ENCODE data around the gene GRIK4.

Gene GRIK4

DNA sequence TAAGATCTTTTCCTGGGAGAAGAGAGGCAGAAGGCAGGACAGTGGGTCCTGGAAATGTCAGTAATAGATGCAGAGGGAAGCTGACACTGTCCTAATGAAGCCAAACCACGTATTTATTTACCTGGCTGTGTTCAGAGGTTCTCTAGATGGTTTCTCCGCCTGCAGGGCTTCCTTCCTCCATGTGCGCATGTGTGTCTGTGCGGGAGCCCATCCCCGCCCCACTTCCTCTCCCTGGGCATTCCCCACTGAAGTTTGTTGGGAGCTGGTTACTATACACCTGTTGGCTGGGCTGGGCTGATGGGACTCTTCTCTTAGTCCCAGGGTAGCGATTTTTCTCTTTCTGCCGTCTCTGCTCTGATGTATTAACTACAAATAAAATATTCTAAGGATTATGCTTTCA, 307.5 kb downstream of the GRIK4 start:
- no peak for DNase-seq

DNA sequence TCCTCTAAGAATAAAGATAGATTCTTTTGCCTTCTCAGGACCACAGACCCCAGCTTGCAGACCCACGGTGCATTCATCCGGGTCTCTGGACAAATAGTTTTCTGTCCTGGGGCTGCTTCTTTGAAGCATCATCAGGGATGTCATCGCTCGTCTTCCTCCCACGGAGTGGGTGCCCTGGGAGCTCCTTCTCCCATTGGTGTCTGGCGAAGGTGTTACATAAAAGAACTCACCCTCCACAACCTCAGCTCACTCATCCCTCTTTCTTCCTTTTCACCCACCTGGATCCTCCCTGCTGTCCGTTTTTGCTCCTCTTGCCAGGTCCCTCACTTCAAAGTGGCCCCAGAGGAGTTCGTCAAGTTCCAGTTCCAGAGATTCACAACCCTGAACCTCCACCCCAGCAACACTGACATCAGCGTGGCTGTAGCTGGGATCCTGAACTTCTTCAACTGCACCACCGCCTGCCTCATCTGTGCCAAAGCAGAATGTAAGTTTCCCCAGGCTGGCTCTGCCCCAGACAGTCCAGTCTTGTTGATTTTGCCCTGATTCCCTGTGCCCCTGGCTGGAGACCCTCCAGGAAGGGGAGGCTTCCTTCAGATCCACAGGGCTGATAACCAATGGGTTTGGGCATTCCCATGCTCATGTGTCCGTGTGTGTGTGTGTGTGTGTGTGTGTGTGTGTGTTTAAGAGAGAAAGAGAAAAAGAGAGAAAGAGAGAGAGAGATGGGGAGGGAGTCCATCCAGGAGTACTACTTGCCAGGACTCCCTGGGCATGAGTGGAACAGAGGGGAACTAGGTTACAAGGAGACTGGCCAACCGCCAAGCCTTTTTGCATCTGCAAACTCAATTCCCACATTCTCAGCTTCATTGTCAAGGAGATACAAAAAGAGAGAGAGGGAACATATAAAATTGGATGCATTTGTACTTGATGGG, 308.2 kb downstream of the GRIK4 start:
- no peak for DNase-seq

DNA sequence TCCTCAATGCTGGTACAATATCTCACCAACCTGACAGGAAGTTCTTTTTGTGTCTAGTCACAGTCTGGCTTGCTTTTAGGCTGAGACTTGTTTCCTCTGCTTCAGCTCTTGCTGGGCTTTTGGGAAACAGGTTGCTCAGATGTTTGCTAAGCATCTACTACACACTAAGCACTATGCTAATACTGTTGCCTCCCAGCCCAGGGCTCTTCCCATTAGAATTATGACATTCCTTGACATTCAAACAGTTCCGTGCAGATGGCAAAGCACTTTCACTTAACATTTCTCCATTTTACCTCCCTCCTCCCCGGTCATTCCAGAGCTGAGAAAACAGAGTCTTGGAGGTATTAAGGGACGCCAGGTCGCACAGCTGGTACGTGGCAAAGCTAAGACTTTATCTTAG, 311.6 kb downstream of the GRIK4 start:
- no peak for DNase-seq

DNA sequence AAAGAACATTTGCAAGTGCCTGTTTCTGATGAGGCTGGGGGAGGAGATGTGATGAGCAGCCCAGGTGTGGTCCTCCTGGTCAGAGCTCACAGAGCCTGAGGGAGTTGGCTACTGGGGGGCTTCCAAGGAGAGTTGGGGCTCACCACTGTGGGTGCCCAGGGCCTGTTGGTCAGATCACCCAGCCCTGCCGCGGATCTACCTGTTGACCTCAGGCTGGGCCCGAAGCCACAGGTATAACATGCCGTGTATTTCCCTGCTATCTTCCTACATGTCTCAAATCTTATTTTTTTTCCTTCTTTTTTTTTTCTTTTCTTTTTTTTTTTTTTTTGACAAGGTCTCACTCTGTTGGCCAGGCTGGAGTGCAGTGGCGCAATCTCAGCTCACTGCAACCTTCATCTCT, 312.7 kb downstream of the GRIK4 start:
- DNase-seq, result no peak

DNA sequence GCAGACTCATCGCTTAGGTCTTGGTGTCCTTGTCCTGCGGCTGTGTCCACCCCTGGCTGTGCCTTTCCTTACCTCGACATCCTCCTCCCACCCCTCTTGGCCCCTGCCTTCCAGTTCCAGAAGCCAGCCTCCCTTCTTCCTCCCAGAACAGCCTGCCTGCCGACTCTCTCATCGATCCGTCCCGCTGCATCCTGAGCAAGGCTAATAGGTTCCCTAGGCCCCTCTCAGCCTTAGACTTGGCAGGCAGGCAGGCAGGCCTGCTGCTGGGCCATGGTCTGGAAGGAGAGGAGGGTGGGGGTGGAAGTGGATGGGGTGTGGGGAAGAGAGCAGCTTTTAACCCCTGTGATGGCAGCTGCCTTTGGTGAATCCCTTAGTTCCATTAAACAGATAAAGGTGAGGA, 315.6 kb downstream of the GRIK4 start:
- no peak for DNase-seq

DNA sequence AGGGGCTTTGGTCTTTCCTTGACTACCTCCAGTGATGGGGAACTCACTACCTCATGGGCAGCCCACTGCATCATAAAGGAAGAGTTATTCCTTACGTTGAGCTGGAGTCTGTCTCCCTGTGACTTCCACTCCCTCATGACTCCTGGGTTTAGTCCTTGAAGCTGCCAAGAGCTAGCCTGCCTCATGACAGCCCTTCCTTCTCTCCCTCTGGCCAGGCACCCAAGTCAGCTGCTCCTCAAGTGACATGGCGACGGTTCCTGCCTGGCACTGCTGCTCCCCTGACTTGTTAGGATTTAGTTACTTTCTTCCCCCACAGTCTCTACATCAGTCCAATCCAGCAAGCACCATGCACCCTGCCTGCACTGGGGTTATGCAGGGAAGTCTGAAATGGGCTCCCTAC, 316.3 kb downstream of the GRIK4 start:
- no peak for DNase-seq

DNA sequence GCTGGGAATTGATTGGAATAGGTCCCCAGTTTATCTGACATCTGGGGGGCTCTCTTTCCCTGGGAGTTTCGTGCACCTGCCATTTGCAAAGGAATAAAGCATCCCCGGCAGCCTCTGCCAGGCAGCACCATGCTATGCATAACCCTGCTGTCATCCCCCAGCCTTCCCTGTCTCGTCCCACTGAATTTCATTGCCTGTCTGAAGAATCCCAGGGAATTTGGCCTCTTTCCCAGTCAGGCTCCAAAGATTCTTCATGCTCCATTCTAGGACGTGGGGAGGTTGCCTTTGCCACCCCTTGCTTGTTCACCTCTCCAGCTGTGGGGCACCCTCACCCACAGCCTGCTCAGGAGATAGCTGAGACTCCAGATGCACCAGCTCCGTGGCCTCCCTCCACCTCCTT, 317.3 kb downstream of the GRIK4 start:
- DNase-seq, result no peak

DNA sequence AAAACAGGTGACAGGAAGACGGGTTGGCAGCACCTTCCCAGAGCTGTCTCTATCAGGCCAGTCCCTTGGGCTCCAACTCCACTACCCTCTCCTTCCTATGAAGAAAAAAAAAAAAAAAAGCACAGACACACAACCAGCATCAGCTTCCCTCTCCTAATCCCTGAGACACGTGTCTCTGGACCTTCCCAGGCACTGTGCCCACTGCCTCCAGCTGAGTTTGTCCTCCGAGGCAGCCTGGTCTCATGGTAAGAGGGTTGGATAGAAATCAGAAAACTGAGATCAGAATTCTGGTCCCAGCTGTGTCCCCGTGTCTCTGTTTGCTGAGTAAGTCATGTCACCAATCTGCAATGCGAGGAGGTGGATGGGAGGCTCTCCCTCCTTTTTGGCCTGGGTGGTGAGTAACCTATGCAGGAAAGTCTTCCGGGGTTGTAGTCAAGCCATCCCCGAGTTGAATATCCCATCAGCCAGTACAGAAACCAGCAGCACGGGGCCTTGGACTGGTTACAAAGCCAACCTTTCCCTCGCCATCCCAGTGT, 318.6 kb downstream of the GRIK4 start:
- no peak for DNase-seq

DNA sequence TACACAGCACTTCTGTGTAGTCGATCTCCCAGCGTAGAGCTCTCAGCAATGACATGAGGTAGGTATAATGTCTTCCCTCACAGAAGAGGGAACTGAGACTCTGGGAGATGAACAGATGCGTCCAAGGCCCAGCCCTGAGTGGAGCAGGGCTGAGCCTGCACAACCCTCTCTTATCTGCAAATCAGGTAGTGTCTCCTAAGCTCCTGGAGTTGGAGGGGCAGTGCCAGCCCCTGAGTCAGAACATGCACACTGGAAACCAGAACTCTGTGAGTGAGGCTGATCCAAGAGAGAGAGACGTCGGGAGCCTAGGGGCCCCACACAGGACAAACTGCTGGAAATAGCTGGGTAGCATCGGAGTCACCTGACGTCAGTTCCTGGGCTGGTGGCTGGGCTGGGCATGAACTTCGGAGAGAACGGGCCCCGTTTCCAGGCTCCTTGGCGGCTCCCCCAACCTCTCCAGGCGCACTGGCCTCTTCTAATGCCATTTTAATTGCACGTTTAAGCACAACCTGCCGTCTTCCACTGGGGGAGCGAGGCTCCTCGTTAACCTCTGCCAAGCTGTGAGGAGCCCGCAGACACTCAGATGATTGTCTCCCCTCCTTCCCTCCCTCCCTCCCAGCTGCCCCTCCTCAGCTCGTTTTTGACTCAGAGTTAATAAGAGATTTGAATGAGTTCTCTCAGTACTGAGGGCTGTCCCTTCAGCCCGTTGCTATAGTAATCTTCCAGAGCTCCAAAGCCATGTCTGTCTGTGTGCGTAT, 321.1 kb downstream of the GRIK4 start:
- no peak for DNase-seq

DNA sequence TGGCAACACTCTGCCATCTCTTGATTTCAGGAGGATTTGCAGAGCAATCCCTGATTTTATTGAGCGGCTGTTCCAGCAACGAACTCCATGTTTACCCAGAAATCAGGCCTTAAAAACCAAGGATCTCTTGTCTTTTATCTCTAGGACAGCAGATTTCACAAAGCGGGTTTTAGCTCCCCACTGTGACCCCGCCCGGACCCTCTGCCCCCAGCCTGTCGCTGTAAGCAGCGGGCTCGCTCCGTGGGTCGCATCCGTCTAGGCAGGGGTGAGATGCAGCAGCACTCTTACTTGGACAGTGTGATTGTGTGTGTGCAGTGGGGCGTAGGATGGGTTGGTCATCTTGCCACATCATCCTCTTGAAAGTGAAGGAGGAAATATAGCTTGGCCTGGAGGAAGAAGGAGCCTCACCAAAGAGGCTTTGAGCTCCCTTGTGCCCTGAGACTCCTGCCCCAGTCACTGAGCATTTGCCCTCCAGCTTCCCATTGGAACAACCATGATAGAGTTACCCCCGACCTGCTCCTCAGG, 323.2 kb downstream of the GRIK4 start:
- no peak for DNase-seq

DNA sequence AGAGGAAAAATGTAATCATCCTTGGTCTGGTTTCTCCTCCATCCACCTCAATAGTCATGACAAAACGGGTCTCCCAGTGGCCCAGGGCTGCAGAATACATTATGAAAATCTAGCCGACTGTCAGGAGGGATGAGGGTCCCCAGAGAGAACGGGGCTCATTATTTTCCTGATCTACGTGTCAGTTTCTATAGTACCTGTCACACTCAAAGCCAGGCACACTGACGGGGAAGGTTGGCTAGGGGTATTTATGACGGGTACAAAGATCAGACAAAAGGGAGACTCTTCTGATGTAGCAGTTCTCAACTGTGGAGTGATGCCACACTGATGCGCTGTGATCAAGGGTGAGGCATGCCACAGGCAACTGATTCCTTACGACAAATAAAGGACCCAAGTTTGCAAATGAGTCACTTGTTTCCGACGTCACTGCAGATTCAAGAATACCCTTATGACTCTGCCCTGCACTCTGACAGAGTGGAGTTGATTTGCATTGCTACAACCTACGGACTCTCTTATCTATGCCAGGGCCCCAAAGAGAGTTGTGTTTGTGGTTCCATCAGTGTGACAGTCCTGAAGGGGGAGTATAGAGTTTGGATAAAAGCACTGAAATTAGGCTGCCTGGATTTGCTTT, 324.2 kb downstream of the GRIK4 start:
- no peak for DNase-seq

DNA sequence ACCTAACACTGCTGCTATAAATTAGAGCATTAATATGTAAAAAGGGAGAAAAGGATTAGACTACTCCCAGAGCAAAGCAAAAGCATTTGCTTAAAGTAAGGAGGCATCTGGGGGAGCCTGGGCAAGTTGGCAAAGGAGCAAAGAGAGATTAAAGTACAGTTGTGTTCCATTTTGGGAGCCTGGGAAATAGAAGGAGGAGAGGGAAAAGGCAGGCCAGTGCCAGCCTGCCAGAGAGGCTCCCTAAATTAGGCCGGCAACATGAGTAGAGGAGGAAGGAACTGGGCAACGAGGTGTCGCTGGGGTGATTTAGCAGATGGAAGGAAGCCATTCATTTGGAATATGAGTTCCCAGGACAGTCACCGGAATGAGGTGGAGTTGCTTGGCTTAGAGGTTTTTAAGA, 326.1 kb downstream of the GRIK4 start:
- DNase-seq, result no peak

DNA sequence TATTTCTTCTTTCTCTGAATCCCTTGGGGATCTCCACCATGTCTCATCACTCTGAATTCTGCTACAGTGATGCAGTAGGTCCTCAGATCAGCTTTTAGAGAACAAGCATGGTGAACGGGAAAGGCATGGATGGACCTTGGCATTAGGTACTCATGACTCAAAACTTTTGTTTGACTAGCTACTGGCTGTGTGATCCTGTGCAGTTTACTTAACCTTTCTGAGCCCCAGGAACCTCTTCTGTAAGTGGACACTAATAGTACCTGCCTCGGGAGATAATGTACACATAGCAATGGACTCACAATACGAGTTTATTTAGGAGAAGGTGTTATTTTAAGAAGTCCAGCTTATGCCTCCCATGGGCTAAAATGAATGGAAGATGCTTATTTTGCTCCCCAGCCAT, 327.7 kb downstream of the GRIK4 start:
- no peak for DNase-seq

DNA sequence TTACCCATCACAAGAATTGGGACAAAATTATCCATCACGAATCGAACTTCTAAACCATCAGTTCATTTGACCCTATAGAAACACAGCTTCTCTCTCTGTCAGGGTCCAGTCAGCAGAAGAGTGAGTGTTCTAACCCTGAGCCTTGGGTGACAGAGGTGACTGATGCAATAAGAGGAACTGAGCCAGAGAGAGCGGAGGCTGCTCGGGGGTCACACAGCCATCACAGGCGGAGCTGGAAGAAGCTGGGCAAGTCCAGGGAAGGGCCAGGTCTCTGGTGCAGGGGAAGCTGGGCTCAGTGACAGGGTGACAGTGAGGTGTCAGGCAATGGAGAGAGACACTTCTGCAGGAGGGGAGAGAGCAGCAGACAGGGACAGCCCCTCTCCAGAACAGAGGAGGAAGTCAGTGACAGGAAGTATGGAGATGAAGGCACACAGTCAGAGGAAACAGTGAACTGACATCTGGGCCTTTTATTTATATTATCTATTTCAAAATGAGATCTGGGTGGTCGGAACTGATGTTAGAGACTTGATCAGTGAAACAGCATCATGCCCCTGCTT, 328.4 kb downstream of the GRIK4 start:
- DNase-seq, result no peak

DNA sequence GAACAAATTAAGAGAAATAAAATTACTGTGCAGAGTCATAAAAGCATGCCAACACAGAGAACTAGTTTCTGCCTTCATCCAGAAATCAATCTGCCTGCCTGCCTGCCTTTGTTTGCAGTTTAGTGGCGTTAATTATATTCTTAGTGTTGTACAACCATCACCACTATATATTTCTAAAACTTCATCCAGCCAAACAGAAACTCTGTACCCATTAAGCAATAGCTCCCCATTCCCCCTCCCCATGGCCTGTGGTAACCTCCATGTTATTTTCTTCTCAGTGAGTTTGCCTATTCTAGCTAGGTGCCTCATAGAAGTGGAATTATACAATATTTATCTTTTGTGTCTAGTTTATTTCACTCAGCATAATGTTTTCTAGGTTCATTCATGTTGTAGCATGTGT, 329.1 kb downstream of the GRIK4 start:
- DNase-seq, result no peak

DNA sequence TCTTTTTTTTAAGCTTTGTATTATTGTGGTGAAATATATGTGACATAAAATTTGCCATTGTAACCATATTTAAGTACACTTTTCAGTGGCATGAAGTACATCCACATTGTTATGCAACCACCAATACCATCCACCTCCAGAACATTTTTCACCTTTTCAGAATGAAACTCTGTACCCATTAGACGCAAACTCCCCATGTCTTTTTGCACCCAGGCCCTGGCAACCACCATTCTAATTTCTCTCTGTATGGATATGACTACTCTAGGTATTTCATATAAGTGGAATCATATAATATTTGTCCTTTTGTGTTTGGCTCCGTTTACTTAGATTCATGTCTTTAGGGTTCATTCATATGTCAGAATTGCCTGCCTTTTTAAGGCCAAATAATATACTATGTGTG, 329.5 kb downstream of the GRIK4 start:
- no peak for DNase-seq

DNA sequence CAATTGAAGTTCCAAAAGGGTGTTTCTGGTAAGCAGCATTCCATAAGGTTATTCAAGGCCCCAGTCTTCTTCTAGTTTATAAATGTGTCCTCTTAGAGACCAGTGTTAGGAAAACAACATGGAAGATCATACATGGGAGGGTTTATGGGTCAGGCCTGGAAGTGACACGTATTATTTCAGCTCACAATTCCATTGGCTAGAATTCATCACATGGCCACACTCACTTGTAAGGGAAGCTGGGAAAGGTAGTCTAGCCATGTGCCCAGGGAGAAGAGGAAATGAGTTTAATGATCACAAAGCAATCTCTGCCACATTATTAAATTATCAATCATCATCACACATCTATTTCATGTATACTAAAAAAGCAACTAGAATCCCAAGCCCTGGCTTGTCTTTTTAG, 330.6 kb downstream of the GRIK4 start:
- DNase-seq, result no peak

DNA sequence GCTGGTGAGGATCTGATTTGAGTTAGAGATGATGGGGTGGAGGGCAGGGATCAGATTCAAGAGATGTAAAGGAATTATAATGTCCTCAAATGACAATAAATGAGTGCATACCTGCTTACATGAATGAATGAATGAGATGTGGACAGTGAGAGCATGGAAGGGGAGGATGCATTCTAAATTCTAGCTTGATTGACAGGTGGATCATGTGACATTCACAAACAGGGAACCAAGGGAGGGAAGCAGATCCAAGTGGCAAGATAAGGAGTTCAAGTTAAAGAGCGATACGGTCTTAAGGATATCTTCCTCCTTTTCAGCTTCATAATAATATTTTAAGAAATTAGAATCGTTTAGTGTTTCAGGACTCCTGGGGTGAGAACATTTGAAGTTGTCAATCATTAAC, 341.9 kb downstream of the GRIK4 start:
- no peak for DNase-seq

DNA sequence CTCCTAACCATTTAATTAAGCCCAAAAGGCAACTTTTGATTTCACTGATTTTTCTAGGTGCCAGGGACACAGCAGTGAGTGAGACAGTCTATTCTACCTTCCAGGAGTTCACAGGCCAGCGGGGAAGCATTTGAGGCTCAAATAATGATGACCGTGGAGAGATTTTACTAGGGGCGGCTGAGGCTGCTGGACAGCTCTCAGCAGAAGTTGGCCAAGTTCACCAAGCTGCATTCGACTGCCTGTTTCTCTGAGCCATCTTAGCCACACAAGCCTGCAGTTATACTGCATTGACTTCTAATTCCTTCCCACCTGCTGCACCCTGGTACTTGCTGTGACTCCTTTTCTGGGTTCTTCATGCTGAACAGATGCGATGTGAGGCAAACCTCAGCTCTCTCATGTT, 343.4 kb downstream of the GRIK4 start:
- no peak for DNase-seq

DNA sequence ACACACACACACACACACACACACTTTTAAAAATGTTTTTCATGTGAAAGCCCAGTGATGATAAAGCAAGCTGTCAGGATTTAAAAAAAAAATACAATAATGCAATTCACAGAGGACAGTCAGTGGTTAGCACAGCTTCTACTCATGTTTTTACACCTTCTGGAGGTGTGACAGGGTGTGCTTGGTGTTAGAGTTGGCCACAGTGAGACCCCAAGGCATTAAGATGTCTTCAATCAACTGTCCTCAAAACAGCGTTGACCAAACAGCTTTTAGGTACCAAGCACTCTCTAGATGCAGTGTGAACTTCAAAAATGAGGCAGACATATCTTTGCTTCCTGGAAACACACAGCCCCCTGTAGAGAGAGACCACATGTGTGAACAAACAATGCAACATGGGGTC, 346.0 kb downstream of the GRIK4 start:
- DNase-seq, result no peak

DNA sequence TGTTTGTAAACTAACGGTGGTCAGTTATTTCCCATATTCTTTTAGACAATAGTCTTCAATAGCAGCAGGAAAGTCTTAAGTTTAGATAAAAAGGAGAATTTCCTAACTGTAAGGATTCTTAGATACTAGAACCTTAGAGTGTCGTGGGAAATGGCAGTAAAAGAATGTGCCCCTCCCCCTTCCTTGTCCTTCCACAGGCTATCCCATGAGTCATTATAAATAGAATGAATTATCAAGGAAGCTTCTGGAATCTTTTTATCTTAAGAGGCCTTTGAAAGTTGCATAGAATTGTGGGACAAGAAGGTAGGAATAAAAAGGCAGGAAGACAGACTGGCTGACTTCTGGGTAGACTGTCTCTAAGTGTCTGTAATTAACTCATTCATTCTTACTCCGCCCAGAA, 347.2 kb downstream of the GRIK4 start:
- DNase-seq, result no peak

DNA sequence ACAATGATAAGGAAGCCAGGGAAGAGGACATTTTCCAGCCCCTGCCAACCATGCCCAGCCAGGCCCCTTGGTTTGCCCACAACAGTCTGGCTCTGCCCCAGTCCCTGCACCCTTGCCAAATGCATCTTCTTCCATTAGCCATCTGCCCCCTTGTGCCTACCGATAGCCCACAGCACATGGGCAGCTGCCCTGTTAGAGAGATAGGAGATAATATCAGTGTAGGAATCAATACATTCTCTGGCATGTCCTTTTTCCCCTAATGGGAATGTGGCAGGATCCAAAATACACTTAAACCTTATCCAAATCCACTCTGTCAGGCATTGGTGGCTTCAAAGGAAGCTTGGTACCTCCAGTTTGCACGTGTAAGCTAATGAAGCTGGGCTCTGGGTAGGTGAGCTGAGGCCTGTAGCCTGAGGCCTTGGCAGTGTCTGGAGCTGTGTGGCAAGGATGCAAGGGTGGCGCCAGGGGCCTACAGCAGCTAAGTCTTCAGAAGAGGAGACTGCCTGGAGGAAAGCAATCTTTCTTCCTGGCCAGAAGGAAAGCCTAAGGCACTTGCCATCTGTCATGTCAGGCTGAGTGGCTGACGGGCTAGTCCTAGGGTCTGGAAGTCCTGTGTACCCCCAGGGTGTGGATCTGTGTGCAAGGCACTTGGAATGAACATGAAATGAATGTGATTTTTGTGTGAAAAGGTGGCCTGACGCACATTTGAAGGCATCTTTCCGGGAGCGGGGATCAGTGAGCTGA, 348.2 kb downstream of the GRIK4 start:
- no peak for DNase-seq

Measured in activated effector memory CD4-positive, alpha-beta T cell treated with Interleukin-2 at 50 U/mL for 16 hours (primary cell).